Lower lobe of right lung (tissue), 2 donors: ENCODE data around the gene ROBO1. TPM values are rescaled to one million over a fixed set of nuclear protein-coding genes. Genes with fewer than 3 reads are reported as not detected.

Experiments used
- ATAC-seq, 2 donors: fragments of 200-7000 bp; cut with Tn5 transposase; one replicate each; pipeline ENCODE4 v1.9.1; 2020 to 2022; ENCODE audit warnings: mild to moderate bottlenecking in 2 of 2, moderate library complexity in 2 of 2
- DNase-seq: peaks from one replicate; pipeline ENCODE4 v3.0.0-alpha.2; 2020
- H3K27ac ChIP-seq: fragments of 200-600 bp; one replicate; pipeline ENCODE4 v1.8.0; 2022
- H3K27me3 ChIP-seq: fragments of 200-600 bp; one replicate; pipeline ENCODE4 v1.8.0; 2022; ENCODE audit warnings: low read depth
- H3K36me3 ChIP-seq: fragments of 200-600 bp; one replicate; pipeline ENCODE4 v1.8.0; 2022; ENCODE audit warnings: mild to moderate bottlenecking
- H3K4me1 ChIP-seq: fragments of 200-600 bp; one replicate; pipeline ENCODE4 v1.8.0; 2022
- H3K4me3 ChIP-seq: fragments of 200-600 bp; one replicate; pipeline ENCODE4 v1.8.0; 2022; ENCODE audit warnings: mild to moderate bottlenecking
- H3K9me3 ChIP-seq: fragments of 200-600 bp; one replicate; pipeline ENCODE4 v1.8.0; 2022
- CTCF ChIP-seq: fragments of 200-600 bp; IDR thresholded peaks from one replicate; pipeline ENCODE4 v1.8.0; 2022; ENCODE audit warnings: antibody characterized with exemption, mild to moderate bottlenecking
- intact Hi-C: fragments of 100-400 bp; cut with DNase I; formaldehyde crosslinking; loops from one replicate; pipeline ENCODE4 v1.11.0; 2022
- total RNA-seq: library from RNA; stranded (reverse); fragmentation: NEBNext Ultra II Directional; extraction: Animal tissue kit (Norgen Biotek cat#: 25700); gene quantifications from one replicate; pipeline ENCODE4 v1.2.1, GENCODE V29; 2021
- donor health status: DM: no; HTN: yes; CAD: no; lungs with severe emphysema.

The ROBO1 gene
- total RNA-seq, 1 donor from 2014 or later = 14.8 TPM

- ATAC-seq = no peak
- no peak overlapping the region for H3K27ac ChIP-seq
These were observed 233.1 kb downstream of the ROBO1 start for GRCh38 chr3:79534727-79535126.

GRCh38 chr3:79531566-79532295 lies 236.1 kb downstream of the ROBO1 start:
- Histone ChIP-seq H3K9me3 (no peaks in the 10 kb centered on the region), H3K4me3 (no peak overlapping the region), H3K4me1 (no peaks in the 10 kb centered on the region), H3K27ac (no peak overlapping the region), H3K27me3 (no peaks in the 10 kb centered on the region), H3K36me3 (no peaks in the 10 kb centered on the region)
- DNase-seq (no peak), ATAC-seq (no peak)
- intact Hi-C loops = no loop called here
- TF ChIP-seq CTCF = no peak

More at GRCh38 chr3:79534727-79535126, 233.1 kb downstream of the ROBO1 start:
- H3K36me3 ChIP-seq = no peaks in the 10 kb centered on the region
- no peaks in the 10 kb centered on the region for H3K4me1 ChIP-seq
- TF ChIP-seq CTCF = no peak
- intact Hi-C loops = no loop called here
- no peaks in the 10 kb centered on the region for H3K9me3 ChIP-seq
- H3K27me3 ChIP-seq = no peaks in the 10 kb centered on the region
- DNase-seq = no peak
- H3K4me3 ChIP-seq = no peak overlapping the region

- peak; percentile 49 for TF ChIP-seq CTCF
- Histone ChIP-seq H3K36me3 (no peaks in the 10 kb centered on the region), H3K27ac (no peak overlapping the region), H3K4me1 (no peaks in the 10 kb centered on the region), H3K9me3 (no peaks in the 10 kb centered on the region), H3K4me3 (no peak overlapping the region), H3K27me3 (no peaks in the 10 kb centered on the region)
- DNase-seq (no peak), ATAC-seq (peak in 1 of 2 donors; percentile 59)
- intact Hi-C loops = no loop called here
These were observed 246.5 kb downstream of the ROBO1 start for GRCh38 chr3:79521221-79521848.

GRCh38 chr3:79517766-79518413 lies 249.9 kb downstream of the ROBO1 start:
- no peaks in the 10 kb centered on the region for H3K4me1 ChIP-seq
- ATAC-seq = no peak

GRCh38 chr3:79516795-79517194 lies 251.0 kb downstream of the ROBO1 start:
- H3K9me3 ChIP-seq = no peaks in the 10 kb centered on the region
- DNase-seq = no peak
- H3K27ac ChIP-seq = no peak overlapping the region
- no peaks in the 10 kb centered on the region for H3K27me3 ChIP-seq
- no peaks in the 10 kb centered on the region for H3K4me1 ChIP-seq
- no peak for TF ChIP-seq CTCF
- H3K4me3 ChIP-seq = no peak overlapping the region
- intact Hi-C loops = no loop called here
- ATAC-seq = no peak
- H3K36me3 ChIP-seq = no peaks in the 10 kb centered on the region

More at GRCh38 chr3:79517766-79518413, 249.9 kb downstream of the ROBO1 start:
- Histone ChIP-seq H3K4me3 (no peak overlapping the region), H3K27ac (no peak overlapping the region), H3K36me3 (no peaks in the 10 kb centered on the region), H3K27me3 (no peaks in the 10 kb centered on the region), H3K9me3 (no peaks in the 10 kb centered on the region)
- peak; percentile 33 for TF ChIP-seq CTCF
- intact Hi-C loops = no loop called here
- no peak for DNase-seq
